NCI-H2029 (cell line): Measurements from ENCODE around the gene RPL22L1.
A peak's percentile ranks its signal among the peaks of the same experiment; 100 is the strongest.
"Not testable (repeated sequence)": the region's sequence is repeated elsewhere in the genome, so short reads cannot be mapped to it uniquely, and the experiment has no call there.

Source experiments
- DNase-seq: peaks from one replicate; lab custom pipeline; 2025; lab: John Stamatoyannopoulos, UW

Gene RPL22L1

GRCh38 chr3:170869645-170870593 lies at the start of gene RPL22L1:
RPL22L1 (minus strand) TSS chr3:170870195; CDS start chr3:170870167, 28 bp downstream.
- no peak for DNase-seq

DNA sequence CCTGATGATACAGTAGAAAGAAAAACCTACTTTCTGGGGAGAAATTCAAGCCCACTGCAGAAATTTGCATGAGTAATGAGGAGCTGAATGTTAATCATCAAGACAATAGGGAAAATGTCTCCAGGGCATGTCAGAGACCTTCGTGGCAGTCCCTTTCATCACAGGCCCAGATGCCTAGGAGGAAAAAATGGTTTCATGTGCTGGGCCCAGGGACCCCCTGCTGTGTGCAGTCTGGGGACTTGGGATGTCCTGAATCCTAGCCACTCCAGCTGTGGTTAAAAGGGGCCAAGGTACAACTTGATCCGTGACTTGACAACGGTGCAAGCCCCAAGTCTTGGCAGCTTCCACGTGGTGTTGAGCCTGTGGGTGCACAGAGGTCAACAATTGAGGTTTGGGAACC lies 48.7 kb upstream of the RPL22L1 start:
- DNase-seq = no peak

DNA sequence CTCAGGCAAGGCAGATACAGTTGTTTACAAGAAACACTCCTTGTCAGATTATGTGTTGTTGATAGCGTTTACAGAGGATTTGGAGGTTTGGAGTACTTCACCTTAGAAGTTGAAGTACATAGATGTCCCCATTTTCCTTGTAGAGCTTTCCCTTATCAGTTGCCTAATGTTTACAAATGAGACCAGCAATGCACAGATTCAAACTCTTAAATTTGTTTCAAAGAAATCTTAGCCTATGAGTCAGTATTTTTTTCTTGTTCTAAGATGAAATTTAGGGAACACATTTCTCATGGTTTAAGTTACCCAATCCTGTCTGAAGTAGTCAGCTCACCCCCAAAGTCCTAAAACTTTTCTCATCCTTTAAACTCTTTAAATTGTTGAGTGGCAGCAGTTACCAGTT lies 44.7 kb upstream of the RPL22L1 start:
- no peak for DNase-seq

DNA sequence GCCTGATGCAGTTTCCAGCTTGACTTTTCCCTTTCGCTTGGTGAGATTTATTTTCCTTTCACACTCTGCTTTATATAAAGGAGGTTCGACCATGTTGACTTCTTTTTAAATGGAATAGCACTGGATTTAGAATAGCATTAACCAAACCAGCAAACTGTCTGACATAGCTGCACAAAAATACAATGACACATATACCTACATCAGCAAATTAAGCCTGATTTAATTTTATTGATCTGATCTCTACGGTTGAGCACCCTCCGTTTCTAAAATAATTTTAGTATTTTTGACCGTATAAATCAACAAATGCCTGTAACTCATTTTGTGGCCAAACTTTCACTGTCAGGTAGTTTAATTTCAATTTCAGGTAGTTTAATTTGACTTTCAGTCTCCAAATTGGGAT lies 44.2 kb upstream of the RPL22L1 start:
- DNase-seq = no peak

DNA sequence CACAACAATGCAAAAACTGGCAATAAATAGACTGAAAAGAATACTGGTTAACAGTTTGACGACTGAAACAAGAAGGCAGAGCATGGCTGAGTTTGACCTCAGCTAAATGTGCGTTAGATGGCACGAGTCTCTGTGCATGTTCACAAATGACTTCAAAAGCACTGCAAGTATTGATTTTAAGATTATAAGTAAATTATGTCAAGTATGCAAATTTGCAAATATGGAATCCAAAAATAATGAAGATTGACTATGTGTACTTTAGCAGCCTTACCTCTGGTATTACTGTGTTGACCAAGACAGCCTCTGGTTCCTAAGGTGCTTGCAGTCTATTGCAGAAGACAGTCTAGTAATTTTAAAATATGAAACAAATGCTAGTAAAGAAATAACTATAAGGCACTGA lies 41.1 kb upstream of the RPL22L1 start:
- DNase-seq = no peak

- no peak for DNase-seq
These were observed 40.5 kb upstream of the RPL22L1 start for GRCh38 chr3:170910542-170910941.

- no peak for DNase-seq
These were observed 39.3 kb upstream of the RPL22L1 start for GRCh38 chr3:170909129-170909903.

DNA sequence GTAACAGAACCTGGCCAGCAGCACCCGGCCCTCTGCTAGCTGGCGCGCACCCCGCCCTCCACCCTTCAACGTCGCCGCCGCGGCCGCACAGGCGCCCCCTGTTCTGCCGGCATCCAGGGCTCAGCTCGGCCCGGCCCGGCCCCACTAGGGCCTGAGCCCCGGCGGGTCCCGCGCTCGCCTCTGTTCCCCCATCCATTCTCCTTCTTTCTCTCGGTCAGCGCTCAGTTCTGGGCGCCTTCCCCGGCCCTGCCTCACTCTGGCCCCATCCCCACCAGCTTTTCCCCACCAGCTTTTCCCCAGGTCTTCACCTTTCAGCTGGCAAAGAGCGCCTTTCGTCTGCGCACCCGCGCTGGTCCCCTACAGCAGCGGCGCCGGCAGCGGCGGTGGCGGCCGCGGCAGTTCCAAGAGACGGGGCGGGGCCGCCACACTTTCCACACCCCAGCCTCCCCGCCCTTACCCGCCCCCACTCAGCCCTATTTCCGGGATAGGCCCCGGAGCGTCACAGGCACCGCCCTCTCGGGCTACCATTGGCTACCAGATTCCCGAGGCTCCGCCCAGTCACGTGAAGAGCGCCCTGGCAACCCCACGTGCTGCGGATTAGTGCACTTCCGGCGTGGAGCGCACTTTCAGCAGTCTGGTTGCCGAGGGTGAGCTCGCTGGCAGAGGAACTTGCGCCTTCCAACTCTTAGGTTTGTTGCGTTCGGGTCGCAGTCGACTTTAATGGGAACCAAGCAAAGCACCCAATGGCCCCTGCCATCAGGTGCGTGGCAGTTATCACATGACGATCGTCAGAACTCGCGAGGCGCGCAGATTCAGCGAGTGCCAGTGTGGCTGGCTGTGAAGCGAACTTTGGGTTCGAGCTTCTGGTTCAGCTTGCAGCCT lies 38.5 kb upstream of the RPL22L1 start, which contains the start of gene EIF5A2:
TSS of gene EIF5A2 (minus strand) at position 403 of the 882 bp plus-strand sequence. CDS start 831 bp downstream, outside the sequence.
- peak; percentile 97 for DNase-seq

DNA sequence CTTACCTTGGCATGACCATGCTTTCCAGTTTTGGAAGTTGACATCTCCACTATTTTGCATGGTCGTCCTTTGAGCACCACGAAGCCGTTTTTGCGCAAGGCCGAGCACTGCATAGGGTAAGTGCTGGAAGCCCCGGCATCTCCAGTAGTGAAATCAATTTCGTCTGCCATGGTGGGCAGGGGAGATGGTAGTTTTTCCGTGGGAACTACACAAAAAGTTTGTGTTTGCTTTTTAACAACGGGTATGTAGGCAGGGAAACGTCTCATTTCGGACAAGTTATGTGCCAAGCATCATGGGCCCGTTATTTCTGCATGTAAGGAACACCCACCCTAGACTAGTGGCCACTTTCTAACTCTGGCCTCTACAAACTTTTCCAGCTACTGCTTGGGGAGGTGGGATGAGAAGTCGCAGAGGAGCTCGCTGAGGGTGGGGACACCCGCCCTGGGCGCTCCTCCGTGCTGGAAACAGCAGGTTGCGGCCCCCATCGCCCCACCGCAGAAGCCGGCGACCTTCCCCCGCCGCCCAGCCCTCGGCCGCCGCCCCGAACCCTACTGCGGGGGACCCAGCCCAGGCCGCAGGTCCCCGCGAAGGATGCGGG lies 37.7 kb upstream of the RPL22L1 start:
- no peak for DNase-seq

DNA sequence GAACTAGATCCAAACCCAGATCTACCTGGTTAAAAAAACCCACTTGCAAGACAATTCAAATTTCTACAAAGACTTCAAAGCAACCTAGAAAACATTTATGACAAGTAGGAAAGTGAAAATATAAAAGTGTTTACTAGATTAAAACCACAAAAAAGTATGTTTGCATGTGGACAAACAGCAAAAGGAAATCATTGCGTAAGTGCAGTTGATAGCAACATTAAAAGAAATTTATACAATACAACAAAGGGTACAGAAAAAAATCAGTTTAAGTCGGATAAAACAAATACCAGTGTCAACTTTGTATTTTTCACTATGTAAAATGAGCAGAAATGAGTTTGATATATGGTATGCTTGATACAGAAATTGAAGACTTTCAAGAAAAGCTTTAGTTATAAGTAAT lies 35.9 kb upstream of the RPL22L1 start:
- DNase-seq = no peak

DNA sequence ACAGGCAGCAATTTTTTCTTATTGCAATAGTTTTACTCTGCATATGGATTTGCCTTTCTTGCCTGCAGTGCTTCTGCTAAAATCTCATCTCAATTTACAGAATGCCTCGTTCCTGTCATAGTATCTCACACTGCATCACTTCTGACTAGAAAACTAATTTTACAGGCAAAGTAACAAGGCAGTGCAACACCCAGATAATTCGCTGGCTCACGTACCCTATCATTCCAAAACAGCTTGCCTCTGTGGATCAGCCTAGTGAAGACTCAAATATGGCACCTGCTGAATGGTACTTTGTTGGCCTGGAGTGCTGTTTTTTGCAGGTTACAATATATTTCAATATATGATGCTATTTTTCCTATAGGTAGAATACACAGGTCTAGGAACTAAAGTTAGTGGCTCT lies 33.1 kb upstream of the RPL22L1 start:
- no peak for DNase-seq

- DNase-seq = no peak
These were observed 29.5 kb upstream of the RPL22L1 start for GRCh38 chr3:170899455-170899854.

DNA sequence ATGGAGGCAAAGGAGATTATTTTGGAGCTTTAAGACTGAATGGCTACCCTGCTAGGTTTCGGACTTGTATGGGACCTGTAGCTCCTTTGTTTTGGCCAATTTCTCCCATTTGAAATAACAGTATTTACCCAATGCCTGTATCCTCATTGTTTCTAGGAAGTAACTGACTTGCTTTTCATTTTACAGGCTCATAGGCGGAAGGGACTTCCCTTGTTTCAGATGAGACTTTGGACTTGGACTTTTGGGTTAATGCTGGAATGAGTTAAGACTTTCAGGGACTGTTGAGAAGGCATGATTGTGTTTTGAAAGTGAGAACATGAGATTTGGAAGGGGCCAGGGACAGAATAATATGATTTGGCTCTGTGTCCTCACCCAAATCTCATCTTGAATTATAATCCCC lies 28.0 kb upstream of the RPL22L1 start:
- DNase-seq = no peak

DNA sequence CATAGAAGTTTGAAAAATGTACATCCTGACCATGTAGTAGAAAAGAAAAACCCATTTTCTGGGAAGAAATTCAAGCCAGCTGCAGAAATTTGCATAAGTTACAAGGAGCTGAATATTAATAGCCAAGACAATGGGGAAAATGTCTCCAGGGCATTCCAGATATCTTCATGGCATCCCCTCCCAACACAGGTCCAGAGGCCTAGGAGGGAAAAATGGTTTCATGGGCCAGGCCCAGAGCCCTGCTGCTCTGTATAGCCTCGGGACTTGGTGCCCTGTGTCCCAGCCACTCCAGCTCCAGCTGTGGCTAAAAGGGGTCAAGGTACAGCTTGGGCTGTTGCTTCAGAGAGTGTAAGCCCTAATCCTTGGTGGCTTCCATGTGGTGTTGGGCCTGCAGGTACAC lies 27.2 kb upstream of the RPL22L1 start:
- DNase-seq = not testable (repeated sequence)

DNA sequence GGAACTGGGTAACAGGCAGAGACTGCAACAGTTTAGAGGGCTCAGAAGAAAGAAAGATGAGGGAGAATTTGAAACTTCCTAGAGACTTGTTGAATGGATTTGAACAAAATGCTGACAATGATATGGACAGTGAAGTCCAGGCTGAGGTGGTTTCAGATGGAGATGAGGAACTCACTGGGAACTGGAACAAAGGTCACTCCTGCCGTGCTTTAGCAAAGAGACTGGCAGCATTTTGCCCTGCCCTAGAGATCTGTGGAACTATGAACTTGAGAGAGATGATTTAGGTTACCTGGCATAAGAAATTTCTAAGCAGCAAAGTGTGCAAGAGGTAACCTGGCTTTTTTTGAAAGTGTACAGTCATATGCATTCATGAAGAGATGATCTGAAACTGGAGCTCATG lies 26.8 kb upstream of the RPL22L1 start:
- no peak for DNase-seq

DNA sequence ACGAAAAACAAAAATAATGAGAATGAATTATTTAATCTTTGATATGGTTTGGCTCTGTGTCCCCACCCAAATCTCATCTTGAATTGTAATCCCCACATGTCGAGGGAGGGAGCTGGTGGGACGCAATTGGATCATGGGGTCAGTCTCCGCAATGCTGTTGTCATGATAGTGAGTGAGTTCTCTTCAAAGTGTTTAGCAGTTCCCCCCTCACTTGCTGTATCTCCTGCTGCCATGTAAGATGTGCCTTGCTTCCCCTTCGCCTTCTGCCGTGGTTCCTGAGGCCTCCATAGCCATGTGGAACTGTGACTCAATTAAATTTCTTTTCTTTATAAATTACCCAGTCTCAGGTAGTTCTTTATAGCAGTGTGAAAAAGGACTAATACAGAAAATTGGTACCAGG lies 26.3 kb upstream of the RPL22L1 start:
- DNase-seq = not testable (repeated sequence)

- no peak for DNase-seq
These were observed 23.9 kb upstream of the RPL22L1 start for GRCh38 chr3:170893895-170894294.

GRCh38 chr3:170889630-170890029 lies 19.6 kb upstream of the RPL22L1 start:
- DNase-seq = no peak

GRCh38 chr3:170889132-170889531 lies 19.1 kb upstream of the RPL22L1 start:
- no peak for DNase-seq

DNA sequence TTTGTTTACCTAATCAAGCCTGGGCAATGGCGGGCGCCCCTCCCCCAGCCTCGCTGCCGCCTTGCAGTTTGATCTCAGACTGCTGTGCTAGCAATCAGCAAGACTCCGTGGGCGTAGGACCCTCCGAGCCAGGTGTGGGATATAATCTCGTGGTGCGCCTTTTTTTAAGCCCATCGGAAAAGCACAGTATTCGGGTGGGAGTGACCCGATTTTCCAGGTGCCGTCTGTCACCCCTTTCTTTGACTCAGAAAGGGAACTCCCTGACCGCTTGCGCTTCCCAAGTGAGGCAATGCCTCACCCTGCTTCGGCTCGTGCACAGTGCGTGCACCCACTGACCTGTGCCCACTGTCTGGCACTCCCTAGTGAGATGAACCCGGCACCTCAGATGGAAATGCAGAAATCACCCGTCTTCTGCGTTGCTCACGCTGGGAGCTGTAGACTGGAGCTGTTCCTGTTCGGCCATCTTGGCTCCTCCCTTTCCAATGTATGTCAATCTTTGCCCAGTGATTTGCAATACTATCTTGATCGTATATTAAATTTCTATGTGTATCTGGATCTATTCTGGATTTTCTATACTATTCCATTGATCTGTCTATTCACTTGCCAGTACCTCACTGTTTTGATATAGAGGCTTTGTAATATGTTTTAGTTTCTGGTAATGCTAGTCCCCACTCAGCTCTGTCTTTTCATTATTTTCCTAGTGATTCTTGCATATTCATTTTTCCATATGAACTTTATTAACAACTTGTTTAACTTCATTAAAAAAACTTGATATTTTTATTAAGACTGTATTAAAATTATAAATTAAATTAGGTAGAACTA lies 14.3 kb upstream of the RPL22L1 start:
- not testable (repeated sequence) for DNase-seq

- not testable (repeated sequence) for DNase-seq
These were observed 8.7 kb upstream of the RPL22L1 start for GRCh38 chr3:170878688-170879087.
